ENCODE data around the gene CPSF4L.

The CPSF4L gene

GRCh38 chr17:73203135-73203787, 58.4 kb downstream of the CPSF4L start:
- no peak for TF ChIP-seq CTCF (IDR thresholded peaks at IDR 0.05; ENCODE audit: extremely low read depth, missing control alignments)
- DNase-seq (ENCODE audit: low spot score) = no peak

- no peak for TF ChIP-seq CTCF (IDR thresholded peaks at IDR 0.05; ENCODE audit: extremely low read depth, missing control alignments)
- no peak for DNase-seq (ENCODE audit: low spot score)
Measured at GRCh38 chr17:73201215-73202069, 60.2 kb downstream of the CPSF4L start.

- no peak for DNase-seq (ENCODE audit: low spot score)
- TF ChIP-seq CTCF (IDR thresholded peaks at IDR 0.05; ENCODE audit: extremely low read depth, missing control alignments) = no peak
Measured at GRCh38 chr17:73200476-73200875, 61.2 kb downstream of the CPSF4L start.

- no peak for TF ChIP-seq CTCF (IDR thresholded peaks at IDR 0.05; ENCODE audit: extremely low read depth, missing control alignments)
- DNase-seq (ENCODE audit: low spot score) = no peak
Measured at GRCh38 chr17:73199751-73200317, 61.8 kb downstream of the CPSF4L start.

GRCh38 chr17:73198930-73199260, 62.8 kb downstream of the CPSF4L start:
- TF ChIP-seq CTCF (IDR thresholded peaks at IDR 0.05; ENCODE audit: extremely low read depth, missing control alignments) = no peak
- DNase-seq (ENCODE audit: low spot score) = no peak

Measured in GM20000 (cell line).